ENCODE measurements around the gene SNRNP200. TPM values are rescaled to one million over a fixed set of nuclear protein-coding genes. Genes with fewer than 3 reads are reported as not detected.

SNRNP200 gene
- total RNA-seq, 1 experiment from 2014 or later = 202 TPM

DNA sequence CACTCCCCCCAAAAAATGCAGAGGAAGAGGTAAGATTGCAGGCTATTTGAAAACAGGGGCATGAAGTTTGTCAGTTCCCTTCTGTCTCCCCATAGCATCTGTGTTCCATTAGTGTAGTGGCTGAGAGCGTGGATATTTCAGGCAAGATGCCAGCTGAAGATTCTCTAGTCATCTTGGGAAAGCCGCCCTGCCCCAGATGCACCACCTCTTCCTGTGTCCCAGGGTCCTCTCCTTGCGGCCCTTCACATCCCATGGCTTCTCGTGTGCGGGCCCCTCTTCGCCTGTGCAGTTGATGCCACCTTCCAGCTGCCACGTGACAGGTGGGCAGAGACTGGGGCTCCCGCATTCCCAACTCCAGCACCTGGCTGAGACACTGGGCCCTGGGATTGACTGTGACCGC lies 55.7 kb downstream of the SNRNP200 start:
- ChIA-PET POLR2A (ENCODE audit: low non-redundant PET) (no interaction called here), CTCF (no interaction called here)
- intact Hi-C loops (cut with micrococcal nuclease; ENCODE audit: unreplicated experiment) = no loop called here
- Histone ChIP-seq H3K9me3 (ENCODE audit: low read depth, low read length, poor library complexity, severe bottlenecking) (no peaks in the 10 kb centered on the region), H3K36me3 (ENCODE audit: insufficient read depth, low read length, poor library complexity, severe bottlenecking) (peaks cover 5% of the 10 kb centered on the region), H3K4me3 (ENCODE audit: low read depth, low read length, poor library complexity, severe bottlenecking) (no peak overlapping the region), H3K27ac (ENCODE audit: low read depth, low read length, poor library complexity, severe bottlenecking) (no peak overlapping the region), H3K27me3 (replicated peaks; ENCODE audit: insufficient read depth, low read depth, low read length, poor library complexity) (no peaks in the 10 kb centered on the region), H3K4me1 (ENCODE audit: insufficient read depth, low read length, poor library complexity, severe bottlenecking) (no peaks in the 10 kb centered on the region)
- no TSS peak for BruUV-seq (replicated peaks)
- DNase-seq (ENCODE audit: low spot score) = peak; percentile 53
- TF ChIP-seq CTCF (conservative IDR thresholded peaks at IDR 0.05; ENCODE audit: low read depth, low read length) (no peak), EZH2 (IDR thresholded peaks at IDR 0.05; ENCODE audit: borderline replicate concordance, low read depth, low read length, poor library complexity, severe bottlenecking) (no peak)

DNA sequence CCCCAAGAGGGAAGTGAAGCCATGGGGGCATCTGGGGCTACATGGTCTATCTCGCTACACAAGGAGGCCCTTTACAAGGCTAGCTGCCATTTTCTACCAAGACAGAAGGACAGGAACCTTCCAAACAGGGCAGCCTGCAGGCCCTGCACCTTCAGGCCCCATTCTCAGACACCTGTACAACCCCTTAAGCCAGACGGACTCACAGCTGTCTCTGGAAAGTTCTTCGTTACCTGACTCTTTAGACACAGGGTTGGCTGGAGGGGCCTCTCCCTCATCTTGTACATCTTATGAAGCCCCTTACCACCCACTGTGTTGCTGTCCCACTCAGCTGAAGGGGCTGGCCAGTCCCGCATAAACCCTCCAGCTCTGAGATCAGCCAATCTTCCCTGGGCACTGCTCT lies 56.7 kb downstream of the SNRNP200 start:
- H3K4me3 ChIP-seq (ENCODE audit: low read depth, low read length, poor library complexity, severe bottlenecking) = no peak overlapping the region
- H3K4me1 ChIP-seq (ENCODE audit: insufficient read depth, low read length, poor library complexity, severe bottlenecking) = no peaks in the 10 kb centered on the region
- no peaks in the 10 kb centered on the region for H3K27me3 ChIP-seq (replicated peaks; ENCODE audit: insufficient read depth, low read depth, low read length, poor library complexity)
- H3K27ac ChIP-seq (ENCODE audit: low read depth, low read length, poor library complexity, severe bottlenecking) = no peak overlapping the region
- DNase-seq (ENCODE audit: low spot score) = no peak
- no peaks in the 10 kb centered on the region for H3K9me3 ChIP-seq (ENCODE audit: low read depth, low read length, poor library complexity, severe bottlenecking)
- no TSS peak for BruUV-seq (replicated peaks)
- no peaks in the 10 kb centered on the region for H3K36me3 ChIP-seq (ENCODE audit: insufficient read depth, low read length, poor library complexity, severe bottlenecking)
- TF ChIP-seq EZH2 (IDR thresholded peaks at IDR 0.05; ENCODE audit: borderline replicate concordance, low read depth, low read length, poor library complexity, severe bottlenecking) (no peak), CTCF (conservative IDR thresholded peaks at IDR 0.05; ENCODE audit: low read depth, low read length) (no peak)
- intact Hi-C loops (cut with micrococcal nuclease; ENCODE audit: unreplicated experiment) = no loop called here
- ChIA-PET POLR2A (ENCODE audit: low non-redundant PET) (no interaction called here), CTCF (no interaction called here)

DNA sequence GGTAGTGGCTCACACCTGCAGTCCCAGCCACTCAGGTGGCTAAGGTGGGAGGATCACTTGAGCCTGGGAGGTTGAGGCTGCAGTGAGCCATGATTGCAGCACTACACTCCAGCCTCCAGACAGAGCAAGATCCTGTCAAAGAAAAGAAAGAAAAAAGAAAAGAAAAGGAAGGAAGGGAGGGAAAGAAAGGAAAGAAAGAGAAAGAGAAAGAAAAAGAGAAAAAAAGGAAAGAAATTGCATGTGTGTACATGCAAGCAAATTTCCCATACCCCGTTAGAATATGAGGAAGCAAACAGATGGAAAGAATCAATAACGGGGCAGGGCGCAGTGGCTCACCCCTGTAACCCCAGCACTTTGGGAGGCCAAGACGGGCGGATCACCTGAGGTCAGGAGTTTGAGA lies 57.5 kb downstream of the SNRNP200 start:
- no peak for DNase-seq (ENCODE audit: low spot score)
- no peaks in the 10 kb centered on the region for H3K36me3 ChIP-seq (ENCODE audit: insufficient read depth, low read length, poor library complexity, severe bottlenecking)
- TF ChIP-seq CTCF (conservative IDR thresholded peaks at IDR 0.05; ENCODE audit: low read depth, low read length) (no peak), EZH2 (IDR thresholded peaks at IDR 0.05; ENCODE audit: borderline replicate concordance, low read depth, low read length, poor library complexity, severe bottlenecking) (no peak)
- no peaks in the 10 kb centered on the region for H3K9me3 ChIP-seq (ENCODE audit: low read depth, low read length, poor library complexity, severe bottlenecking)
- BruUV-seq (replicated peaks) = no TSS peak
- POLR2A ChIA-PET (ENCODE audit: low non-redundant PET) = no interaction called here
- no peaks in the 10 kb centered on the region for H3K27me3 ChIP-seq (replicated peaks; ENCODE audit: insufficient read depth, low read depth, low read length, poor library complexity)
- H3K4me3 ChIP-seq (ENCODE audit: low read depth, low read length, poor library complexity, severe bottlenecking) = no peak overlapping the region
- no peaks in the 10 kb centered on the region for H3K4me1 ChIP-seq (ENCODE audit: insufficient read depth, low read length, poor library complexity, severe bottlenecking)
- no peak overlapping the region for H3K27ac ChIP-seq (ENCODE audit: low read depth, low read length, poor library complexity, severe bottlenecking)
- CTCF ChIA-PET = no interaction called here
- intact Hi-C loops (cut with micrococcal nuclease; ENCODE audit: unreplicated experiment) = no loop called here
